Measurements from ENCODE around the gene ENDOV. TPM values are rescaled to one million over a fixed set of nuclear protein-coding genes. Genes with fewer than 3 reads are reported as not detected.

Gene ENDOV
- total and polyA plus RNA-seq, 8 donors = 2.3 to 122 (median 13.2) TPM

DNA sequence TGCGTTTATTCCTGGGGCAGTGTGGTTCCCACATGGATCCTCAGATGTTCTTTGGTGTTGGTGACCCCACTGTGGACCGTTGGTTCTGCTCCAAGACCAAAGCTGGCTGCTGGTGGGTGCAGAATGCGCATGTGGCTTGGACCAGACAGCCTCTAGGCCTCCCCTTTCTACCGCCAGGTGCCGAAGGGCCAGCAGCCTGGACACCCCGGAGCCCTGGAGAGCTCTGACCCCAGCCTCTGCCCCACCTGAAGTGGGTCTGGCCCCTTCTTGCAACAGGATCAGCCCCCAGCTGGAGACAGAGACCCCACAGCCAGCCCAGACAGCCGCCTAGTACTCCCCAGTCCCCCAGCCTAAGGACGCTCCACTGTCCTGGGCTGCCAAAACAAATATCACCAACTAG lies 43.0 kb downstream of the ENDOV start:
- WGBS, 5 donors = 56 to 84% (median 82%) methylated on average over 4 to 8 of the region's 8 CpGs
- H3K4me1 ChIP-seq = peaks cover 15 to 57% (median 31%) of the 10 kb centered on the region in 4 donors
- peaks cover 0 to 23% (median 6%) of the 10 kb centered on the region in 3 donors for H3K27me3 ChIP-seq
- H3K4me3 ChIP-seq = no peak overlapping the region
- TF ChIP-seq CTCF (IDR thresholded peaks at IDR 0.05) = no peak
- no peak for TF ChIP-seq EP300 (IDR thresholded peaks at IDR 0.05)
- TF ChIP-seq POLR2AphosphoS5 (IDR thresholded peaks at IDR 0.05) = no peak
- TF ChIP-seq POLR2A (IDR thresholded peaks at IDR 0.05) = no peak
- no peaks in the 10 kb centered on the region for H3K9me3 ChIP-seq
- intact Hi-C loops (cut with DNase I; ENCODE audit: low total_unique reads) = no loop called here
- no peak overlapping the region for H3K27ac ChIP-seq
- no peak for DNase-seq
- H3K36me3 ChIP-seq = no peaks in the 10 kb centered on the region

- 70 to 82% (median 77%) methylated on average over 11 of the region's 11 CpGs for WGBS, 5 donors
- H3K27ac ChIP-seq = no peak overlapping the region
- no peak for DNase-seq
Measured at GRCh38 chr17:80459234-80459633, 44.3 kb downstream of the ENDOV start.

GRCh38 chr17:80460429-80460834 lies 45.5 kb downstream of the ENDOV start:
- intact Hi-C loops (cut with DNase I; ENCODE audit: low total_unique reads) = no loop called here
- peak overlapping the region in 1 of 5 donors; percentile 56 for H3K27ac ChIP-seq

More at GRCh38 chr17:80459234-80459633, 44.3 kb downstream of the ENDOV start:
- peaks cover 0 to 32% (median 11%) of the 10 kb centered on the region in 3 donors for H3K27me3 ChIP-seq
- TF ChIP-seq POLR2A (IDR thresholded peaks at IDR 0.05) (no peak), POLR2AphosphoS5 (IDR thresholded peaks at IDR 0.05) (no peak), EP300 (IDR thresholded peaks at IDR 0.05) (no peak), CTCF (IDR thresholded peaks at IDR 0.05) (no peak)
- H3K4me3 ChIP-seq = no peak overlapping the region
- no peaks in the 10 kb centered on the region for H3K36me3 ChIP-seq
- peaks cover 3 to 47% (median 22%) of the 10 kb centered on the region in 4 donors for H3K4me1 ChIP-seq
- intact Hi-C loops (cut with DNase I; ENCODE audit: low total_unique reads) = no loop called here
- no peaks in the 10 kb centered on the region for H3K9me3 ChIP-seq

GRCh38 chr17:80461528-80462160 lies 46.7 kb downstream of the ENDOV start:
- no peak overlapping the region for H3K4me3 ChIP-seq
- 43 to 54% (median 48%) methylated on average over 13 to 20 of the region's 20 CpGs for WGBS, 5 donors
- peaks cover 0 to 53% (median 20%) of the 10 kb centered on the region in 3 donors for H3K27me3 ChIP-seq
- H3K36me3 ChIP-seq = no peaks in the 10 kb centered on the region
- H3K4me1 ChIP-seq = peaks cover 0 to 30% (median 9%) of the 10 kb centered on the region in 4 donors
- TF ChIP-seq POLR2A (IDR thresholded peaks at IDR 0.05) = no peak
- no peak for TF ChIP-seq EP300 (IDR thresholded peaks at IDR 0.05)
- TF ChIP-seq CTCF (IDR thresholded peaks at IDR 0.05) = no peak
- no peak for TF ChIP-seq POLR2AphosphoS5 (IDR thresholded peaks at IDR 0.05)
- intact Hi-C loops (cut with DNase I; ENCODE audit: low total_unique reads) = no loop called here
- no peaks in the 10 kb centered on the region for H3K9me3 ChIP-seq
- no peak overlapping the region for H3K27ac ChIP-seq
- no peak for DNase-seq

More at GRCh38 chr17:80460429-80460834, 45.5 kb downstream of the ENDOV start:
- H3K36me3 ChIP-seq = no peaks in the 10 kb centered on the region
- peaks cover 0 to 41% (median 15%) of the 10 kb centered on the region in 3 donors for H3K27me3 ChIP-seq
- H3K9me3 ChIP-seq = no peaks in the 10 kb centered on the region
- H3K4me1 ChIP-seq = peaks cover 0 to 42% (median 20%) of the 10 kb centered on the region in 4 donors
- TF ChIP-seq POLR2AphosphoS5 (IDR thresholded peaks at IDR 0.05) = peak in 2 of 3 donors; percentile 33 to 40
- TF ChIP-seq EP300 (IDR thresholded peaks at IDR 0.05) = no peak
- DNase-seq = peak in 1 of 2 donors; percentile 59
- H3K4me3 ChIP-seq = no peak overlapping the region
- 41 to 56% (median 50%) methylated on average over 8 of the region's 8 CpGs for WGBS, 5 donors

Data from stomach (tissue), 9 donors.